ENCODE data around the gene SRF. TPM values are rescaled to one million over a fixed set of nuclear protein-coding genes. Genes with fewer than 3 reads are reported as not detected.

The SRF gene
- total RNA-seq, 4 donors from 2014 or later: 111 to 183 (median 153) TPM

GRCh38 chr6:43183441-43183840 lies 12.4 kb downstream of the SRF start:
- intact Hi-C loops (cut with DNase I): no loop called here
- Histone ChIP-seq H3K27ac (replicated peaks in 1 of 4) (no peak overlapping the region), H3K27me3 (no peaks in the 10 kb centered on the region), H3K36me3 (peaks cover 30 to 72% (median 65%) of the 10 kb centered on the region in 4 donors), H3K4me3 (no peak overlapping the region), H3K4me1 (peaks cover 17 to 48% (median 26%) of the 10 kb centered on the region in 4 donors), H3K9me3 (no peaks in the 10 kb centered on the region)
- TF ChIP-seq EP300 (IDR thresholded peaks at IDR 0.05) (no peak), CTCF (IDR thresholded peaks at IDR 0.05) (no peak), POLR2A (IDR thresholded peaks at IDR 0.05; ENCODE audit: low read depth) (no peak), POLR2AphosphoS5 (IDR thresholded peaks at IDR 0.05) (no peak)
- no peak for DNase-seq (ENCODE audit: extremely low spot score)
- 95% methylated on average over 4 of the region's 4 CpGs for WGBS

- DNase-seq (ENCODE audit: extremely low spot score): no peak
- no peak overlapping the region for H3K27ac ChIP-seq (replicated peaks in 1 of 4)
- peaks cover 17 to 48% (median 26%) of the 10 kb centered on the region in 4 donors for H3K4me1 ChIP-seq
- no peak overlapping the region for H3K4me3 ChIP-seq
- intact Hi-C loops (cut with DNase I): no loop called here
- H3K27me3 ChIP-seq: no peaks in the 10 kb centered on the region
- WGBS: 89% methylated on average over 19 of the region's 21 CpGs
- no peaks in the 10 kb centered on the region for H3K9me3 ChIP-seq
- no peak for TF ChIP-seq POLR2A (IDR thresholded peaks at IDR 0.05; ENCODE audit: low read depth)
- no peak for TF ChIP-seq POLR2AphosphoS5 (IDR thresholded peaks at IDR 0.05)
- no peak for TF ChIP-seq EP300 (IDR thresholded peaks at IDR 0.05)
- TF ChIP-seq CTCF (IDR thresholded peaks at IDR 0.05): no peak
- peaks cover 21 to 68% (median 61%) of the 10 kb centered on the region in 4 donors for H3K36me3 ChIP-seq
Measured at GRCh38 chr6:43184268-43184985, 13.4 kb downstream of the SRF start.

DNA sequence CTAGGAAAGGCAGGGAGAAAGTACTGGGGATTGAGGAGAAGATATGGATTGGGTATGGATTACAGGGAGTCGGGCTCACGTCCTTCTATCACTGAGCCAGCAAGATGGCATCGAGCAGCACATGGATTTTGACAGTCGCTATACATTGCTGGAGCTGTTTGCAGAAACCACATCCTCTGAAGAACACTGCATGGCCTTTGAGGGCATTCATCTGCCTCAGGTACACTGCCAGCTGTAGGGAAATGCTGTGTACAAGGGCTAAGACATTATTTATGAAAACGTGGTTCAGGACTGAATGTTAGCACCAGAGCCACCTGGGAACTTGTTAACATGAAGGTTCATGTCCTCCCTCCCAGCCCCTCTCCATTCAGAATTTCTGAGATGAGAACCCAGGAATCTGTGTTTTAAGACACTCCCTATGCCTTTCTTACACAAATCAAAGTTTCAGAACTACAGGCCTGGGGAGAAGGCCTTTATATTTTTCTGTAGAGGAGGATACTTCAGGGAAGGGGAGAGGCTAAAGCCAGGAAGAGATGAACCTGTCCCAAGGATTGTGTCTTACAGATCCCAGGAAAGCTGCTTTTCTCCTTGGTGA lies 14.4 kb downstream of the SRF start:
- Histone ChIP-seq H3K4me3 (no peak overlapping the region), H3K36me3 (peaks cover 11 to 64% (median 55%) of the 10 kb centered on the region in 4 donors), H3K27me3 (no peaks in the 10 kb centered on the region), H3K27ac (replicated peaks in 1 of 4) (no peak overlapping the region), H3K4me1 (peaks cover 17 to 47% (median 26%) of the 10 kb centered on the region in 4 donors), H3K9me3 (no peaks in the 10 kb centered on the region)
- intact Hi-C loops (cut with DNase I): no loop called here
- TF ChIP-seq POLR2A (IDR thresholded peaks at IDR 0.05; ENCODE audit: low read depth) (no peak), EP300 (IDR thresholded peaks at IDR 0.05) (no peak), POLR2AphosphoS5 (IDR thresholded peaks at IDR 0.05) (no peak), CTCF (IDR thresholded peaks at IDR 0.05) (no peak)
- DNase-seq (ENCODE audit: extremely low spot score): no peak
- WGBS: 79% methylated on average over 5 of the region's 5 CpGs

- TF ChIP-seq CTCF (IDR thresholded peaks at IDR 0.05): no peak
- no peak for TF ChIP-seq POLR2A (IDR thresholded peaks at IDR 0.05; ENCODE audit: low read depth)
- no peak for TF ChIP-seq POLR2AphosphoS5 (IDR thresholded peaks at IDR 0.05)
- no peak for TF ChIP-seq EP300 (IDR thresholded peaks at IDR 0.05)
- no peak for DNase-seq (ENCODE audit: extremely low spot score)
- 98% methylated on average over 14 of the region's 14 CpGs for WGBS
- Histone ChIP-seq H3K9me3 (no peaks in the 10 kb centered on the region), H3K27me3 (no peaks in the 10 kb centered on the region), H3K27ac (replicated peaks in 1 of 4) (no peak overlapping the region), H3K4me1 (peaks cover 17 to 41% (median 25%) of the 10 kb centered on the region in 4 donors), H3K36me3 (peaks cover 11 to 60% (median 51%) of the 10 kb centered on the region in 4 donors), H3K4me3 (no peak overlapping the region)
- intact Hi-C loops (cut with DNase I): no loop called here
Measured at GRCh38 chr6:43186019-43186418, 14.9 kb downstream of the SRF start.
